Right lobe of liver (tissue), 6 donors: ENCODE measurements around the gene ITPKC. TPM values are rescaled to one million over a fixed set of nuclear protein-coding genes. Genes with fewer than 3 reads are reported as not detected.

Experiments used
- ATAC-seq, 4 donors: fragments of 200-7000 bp; cut with Tn5 transposase; one replicate each; pipeline ENCODE4 v1.9.1; 2020; ENCODE audit warnings: mild to moderate bottlenecking in 4 of 4, moderate library complexity in 4 of 4
- DNase-seq, 3 donors: peaks; one replicate each; pipeline ENCODE4 v3.0.0-alpha.2; 2020
- H3K27ac ChIP-seq, 3 donors: fragments of 200-600 bp; one replicate each; pipeline ENCODE4 v1.8.0; 2022
- H3K27me3 ChIP-seq, 2 donors: fragments of 200-600 bp; one replicate each; pipeline ENCODE4 v1.8.0; 2022
- H3K36me3 ChIP-seq, 4 donors: fragments of 200-600 bp; sonication (generic) in 1 of 4; one replicate each; pipeline versions ENCODE4 v1.5.1 to v1.8.0; 2017 to 2022; ENCODE audit warnings: control low read depth in 1 of 4
- H3K4me1 ChIP-seq, 4 donors: fragments of 200-600 bp; sonication (generic) in 1 of 4; one replicate each; pipeline versions ENCODE4 v1.5.1 to v1.8.0; 2017 to 2022; ENCODE audit warnings: control low read depth in 1 of 4
- H3K4me3 ChIP-seq, 3 donors: fragments of 200-600 bp; one replicate each; pipeline ENCODE4 v1.8.0; 2022
- H3K9me3 ChIP-seq, 4 donors: fragments of 200-600 bp; sonication (generic) in 1 of 4; one replicate each; pipeline versions ENCODE4 v1.5.1 to v1.8.0; 2017 to 2022; ENCODE audit warnings: control low read depth in 1 of 4
- POLR2A ChIP-seq: fragments of 450-650 bp; IDR thresholded peaks from one replicate; pipeline ENCODE4 v1.6.1; 2017; ENCODE audit warnings: antibody characterized with exemption, mild to moderate bottlenecking
- whole genome bisulfite sequencing: methylation state at CpG from one replicate; pipeline ENCODE4 v1.1.6; 2018; ENCODE audit warnings: low coverage, low lambda C conversion rate; ENCODE audit not compliant: insufficient coverage; ENCODE audit errors: missing lambda C conversion rate; 5-methylcytosine and 5-hydroxymethylcytosine counted together
- intact Hi-C, 2 donors: fragments of 100-400 bp; cut with DNase I; formaldehyde crosslinking; loops; one replicate each; pipeline versions ENCODE4 v1.11.2 to v1.14.1; 2022
- total RNA-seq, 6 experiments: library from RNA; depleted of rRNA in 2 of 6; stranded (reverse); fragments of >200 nt in 2 of 6; fragmentation: NEBNext Ultra II Directional in 3 of 6; extraction: Animal tissue kit (Norgen Biotek cat#: 25700) in 3 of 6; gene quantifications; one replicate each; pipeline versions ENCODE4 v1.1.0 to v1.2.4, GENCODE V29; 2016 to 2023
- TF ChIP-seq, protein P1 (sequence below), 4 donors: fragments of 200-600 bp in 3 of 4; fragments of 450-650 bp in 1 of 4; IDR thresholded peaks; one replicate each; pipeline versions ENCODE4 v1.5.1 to v1.8.0; 2016 to 2022; ENCODE audit warnings: antibody characterized with exemption in 4 of 4, mild to moderate bottlenecking in 2 of 4
- donor health status: DM: no; HTN: yes; CAD: no.
- donor health status: DM: no; HTN: no; CAD: no.
- donor health status: DM: no; HTN: no; CAD: no.
- donor health status: DM: no; HTN: yes; CAD: no.
- donor health status: DM: no; HTN: yes; CAD: no.

Gene ITPKC
- total RNA-seq, 6 experiments from 2014 or later: 6.8 to 19.7 (median 11.1) TPM

DNA sequence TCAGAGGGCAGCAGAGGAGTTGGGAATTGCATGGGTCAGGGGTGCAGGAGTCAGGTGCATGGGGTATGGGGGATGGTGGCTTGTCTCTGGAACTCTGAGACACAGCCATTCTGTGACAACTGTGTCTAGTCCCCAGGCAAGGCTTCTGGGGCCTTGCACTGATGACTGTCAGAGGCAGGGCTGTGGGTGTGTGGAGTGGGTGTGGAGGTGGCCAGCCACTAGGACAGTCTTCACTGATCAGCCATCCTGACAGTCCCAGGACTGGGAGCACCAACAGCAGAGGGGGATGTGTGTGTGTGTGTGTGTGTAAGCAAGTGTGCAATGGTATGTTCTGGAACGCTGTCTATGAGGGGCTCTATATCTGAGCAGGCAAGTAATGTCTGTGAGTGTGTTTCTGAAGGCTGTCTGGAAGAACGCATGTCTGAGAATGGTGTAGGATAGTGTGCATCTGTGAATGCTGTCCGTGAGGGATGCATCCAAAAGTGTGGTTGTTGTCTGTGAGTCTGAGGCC lies 31.8 kb upstream of the ITPKC start:
- Histone ChIP-seq H3K9me3 (no peaks in the 10 kb centered on the region), H3K4me3 (no peak overlapping the region), H3K4me1 (no peaks in the 10 kb centered on the region), H3K36me3 (peaks cover 0 to 20% (median 0%) of the 10 kb centered on the region in 4 donors), H3K27me3 (no peaks in the 10 kb centered on the region), H3K27ac (no peak overlapping the region)
- WGBS: 100% methylated on average over 1 of the region's 3 CpGs
- DNase-seq (no peak), ATAC-seq (no peak)
- no peak for TF ChIP-seq POLR2A
- TF ChIP-seq, protein P1, sequence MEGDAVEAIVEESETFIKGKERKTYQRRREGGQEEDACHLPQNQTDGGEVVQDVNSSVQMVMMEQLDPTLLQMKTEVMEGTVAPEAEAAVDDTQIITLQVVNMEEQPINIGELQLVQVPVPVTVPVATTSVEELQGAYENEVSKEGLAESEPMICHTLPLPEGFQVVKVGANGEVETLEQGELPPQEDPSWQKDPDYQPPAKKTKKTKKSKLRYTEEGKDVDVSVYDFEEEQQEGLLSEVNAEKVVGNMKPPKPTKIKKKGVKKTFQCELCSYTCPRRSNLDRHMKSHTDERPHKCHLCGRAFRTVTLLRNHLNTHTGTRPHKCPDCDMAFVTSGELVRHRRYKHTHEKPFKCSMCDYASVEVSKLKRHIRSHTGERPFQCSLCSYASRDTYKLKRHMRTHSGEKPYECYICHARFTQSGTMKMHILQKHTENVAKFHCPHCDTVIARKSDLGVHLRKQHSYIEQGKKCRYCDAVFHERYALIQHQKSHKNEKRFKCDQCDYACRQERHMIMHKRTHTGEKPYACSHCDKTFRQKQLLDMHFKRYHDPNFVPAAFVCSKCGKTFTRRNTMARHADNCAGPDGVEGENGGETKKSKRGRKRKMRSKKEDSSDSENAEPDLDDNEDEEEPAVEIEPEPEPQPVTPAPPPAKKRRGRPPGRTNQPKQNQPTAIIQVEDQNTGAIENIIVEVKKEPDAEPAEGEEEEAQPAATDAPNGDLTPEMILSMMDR (IDR thresholded peaks at IDR 0.05): no peak
- intact Hi-C loops: no loop called here

DNA sequence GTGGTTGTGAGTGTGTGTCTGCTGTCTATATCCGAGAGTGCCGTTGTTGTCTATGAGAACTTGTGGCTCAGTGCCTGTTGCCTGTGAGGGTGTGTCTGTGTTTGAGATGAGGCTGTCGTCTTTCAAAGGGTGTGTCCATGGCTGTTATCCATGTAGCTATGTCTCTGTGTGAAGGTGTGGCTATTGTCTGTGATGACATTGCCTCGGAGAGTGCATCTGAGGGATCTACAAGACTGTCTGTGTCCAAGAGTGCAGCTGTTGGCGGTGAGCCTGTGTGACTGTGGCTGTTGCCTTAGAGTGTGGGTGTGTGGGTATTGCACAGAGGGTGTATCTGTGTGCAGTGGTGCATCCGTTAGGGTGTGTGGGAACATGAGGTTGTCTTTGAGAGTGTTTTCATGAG lies 31.3 kb upstream of the ITPKC start:
- no peaks in the 10 kb centered on the region for H3K27me3 ChIP-seq
- H3K36me3 ChIP-seq: peaks cover 0 to 15% (median 0%) of the 10 kb centered on the region in 4 donors
- no peaks in the 10 kb centered on the region for H3K9me3 ChIP-seq
- intact Hi-C loops: no loop called here
- TF ChIP-seq, protein P1 (IDR thresholded peaks at IDR 0.05): no peak
- TF ChIP-seq POLR2A: no peak
- no peaks in the 10 kb centered on the region for H3K4me1 ChIP-seq
- no peak for DNase-seq
- H3K4me3 ChIP-seq: no peak overlapping the region
- WGBS: 66% methylated on average over 5 of the region's 6 CpGs
- H3K27ac ChIP-seq: no peak overlapping the region
- no peak for ATAC-seq

DNA sequence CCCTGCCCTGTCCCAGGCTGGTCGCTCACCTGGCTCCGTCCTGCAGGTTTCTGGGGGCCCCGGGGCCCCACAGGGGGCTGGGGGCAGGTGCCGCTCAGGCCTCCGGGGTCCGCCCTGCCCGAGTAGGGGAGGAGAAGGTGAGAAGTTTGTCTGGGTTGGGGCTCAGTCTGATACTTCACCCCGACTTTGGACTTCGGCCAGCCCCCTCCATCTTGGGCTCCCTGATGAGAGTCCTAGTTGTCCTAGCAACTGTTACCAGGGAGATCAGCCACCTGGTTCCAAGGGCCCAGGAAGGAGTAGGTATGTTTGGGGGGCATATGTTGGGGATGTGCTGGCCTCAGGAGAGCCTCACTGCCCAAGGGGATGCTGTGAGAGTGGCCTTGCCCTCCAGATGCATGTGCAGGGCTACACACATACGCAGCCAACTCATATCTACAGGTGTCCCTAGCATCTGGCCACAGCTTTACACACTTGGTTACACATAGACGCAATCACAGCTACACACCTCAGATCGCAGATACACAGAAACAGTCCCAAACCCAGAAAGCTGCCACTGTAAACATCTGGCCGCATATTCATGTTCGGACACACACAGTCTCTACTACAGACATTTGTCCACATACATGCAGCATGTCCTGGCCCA lies 29.9 kb upstream of the ITPKC start:
- Histone ChIP-seq H3K4me1 (peaks cover 0 to 5% (median 0%) of the 10 kb centered on the region in 4 donors), H3K36me3 (peaks cover 0 to 4% (median 0%) of the 10 kb centered on the region in 4 donors), H3K9me3 (no peaks in the 10 kb centered on the region), H3K27me3 (no peaks in the 10 kb centered on the region), H3K4me3 (no peak overlapping the region), H3K27ac (no peak overlapping the region)
- 95% methylated on average over 7 of the region's 14 CpGs for WGBS
- ATAC-seq (no peak), DNase-seq (no peak)
- intact Hi-C loops: no loop called here
- TF ChIP-seq POLR2A: no peak
- TF ChIP-seq, protein P1 (IDR thresholded peaks at IDR 0.05): no peak

DNA sequence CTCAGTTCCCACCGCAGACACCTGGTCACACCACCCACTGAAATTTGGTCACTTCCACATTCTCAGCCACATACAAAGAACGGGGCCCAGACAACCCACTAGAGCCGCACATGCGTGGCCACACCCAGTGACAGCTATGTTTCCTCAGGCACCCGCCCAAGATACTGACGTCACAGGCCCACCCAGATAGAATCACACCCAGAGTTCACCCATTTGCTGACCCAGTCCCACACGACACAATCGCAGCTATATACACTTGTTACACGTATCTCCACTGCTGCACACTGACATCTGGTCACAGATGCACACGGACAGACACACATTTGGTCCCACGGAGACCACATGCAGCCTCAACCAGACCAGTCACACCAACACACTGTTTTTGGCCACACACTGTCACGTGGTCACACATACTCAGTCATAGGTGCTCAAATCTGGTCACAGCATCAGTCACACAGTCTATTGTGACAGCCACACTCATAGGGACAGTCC lies 29.3 kb upstream of the ITPKC start:
- Histone ChIP-seq H3K9me3 (no peaks in the 10 kb centered on the region), H3K4me1 (peaks cover 0 to 5% (median 0%) of the 10 kb centered on the region in 4 donors), H3K27me3 (no peaks in the 10 kb centered on the region), H3K4me3 (no peak overlapping the region), H3K36me3 (peaks cover 0 to 4% (median 0%) of the 10 kb centered on the region in 4 donors), H3K27ac (no peak overlapping the region)
- ATAC-seq: no peak
- TF ChIP-seq POLR2A: no peak
- TF ChIP-seq, protein P1 (IDR thresholded peaks at IDR 0.05): no peak
- intact Hi-C loops: no loop called here
- WGBS: 57% methylated on average over 8 of the region's 12 CpGs
- DNase-seq: no peak
